ENCODE measurements around the gene PPHLN1.
"Not testable (repeated sequence)": the region's sequence is repeated elsewhere in the genome, so short reads cannot be mapped to it uniquely, and the experiment has no call there.

PPHLN1 gene

GRCh38 chr12:42325326-42325652 is 678 bp upstream of the PPHLN1 start:
- DNase-seq = no peak

- DNase-seq = no peak
These were observed 717 bp downstream of the PPHLN1 start for GRCh38 chr12:42326541-42327226.

- DNase-seq = no peak
These were observed 1.2 kb downstream of the PPHLN1 start for GRCh38 chr12:42327227-42327590.

GRCh38 chr12:42330097-42330496 is 4.1 kb downstream of the PPHLN1 start:
- DNase-seq = not testable (repeated sequence)

- DNase-seq = peak; percentile 16
These were observed 6.6 kb downstream of the PPHLN1 start for GRCh38 chr12:42332301-42333285.

GRCh38 chr12:42336286-42336685 is 10.3 kb downstream of the PPHLN1 start:
- DNase-seq = no peak

- no peak for DNase-seq
These were observed 12.3 kb downstream of the PPHLN1 start for GRCh38 chr12:42338280-42338679.

- no peak for DNase-seq
These were observed 16.1 kb downstream of the PPHLN1 start for GRCh38 chr12:42342028-42342427.

- DNase-seq = no peak
These were observed 17.8 kb downstream of the PPHLN1 start for GRCh38 chr12:42343721-42344120.

GRCh38 chr12:42346403-42347002 is 20.5 kb downstream of the PPHLN1 start:
- DNase-seq = no peak

GRCh38 chr12:42349119-42350020 is 23.4 kb downstream of the PPHLN1 start:
- not testable (repeated sequence) for DNase-seq

GRCh38 chr12:42350021-42350407 is 24.0 kb downstream of the PPHLN1 start:
- not testable (repeated sequence) for DNase-seq

GRCh38 chr12:42356344-42356743 is 30.4 kb downstream of the PPHLN1 start:
- no peak for DNase-seq

GRCh38 chr12:42360747-42361403 is 34.9 kb downstream of the PPHLN1 start:
- DNase-seq = no peak

- DNase-seq = no peak
These were observed 36.1 kb downstream of the PPHLN1 start for GRCh38 chr12:42361909-42362646.

- no peak for DNase-seq
These were observed 36.8 kb downstream of the PPHLN1 start for GRCh38 chr12:42362647-42363260.

- DNase-seq = no peak
These were observed 38.7 kb downstream of the PPHLN1 start for GRCh38 chr12:42364692-42365091.

GRCh38 chr12:42365486-42365885 is 39.5 kb downstream of the PPHLN1 start:
- DNase-seq = no peak

GRCh38 chr12:42370013-42370412 is 44.0 kb downstream of the PPHLN1 start:
- no peak for DNase-seq

GRCh38 chr12:42372154-42372791 is 46.3 kb downstream of the PPHLN1 start:
- DNase-seq = peak; percentile 32
